Breast epithelium (tissue), 4 donors: ENCODE measurements around the gene HBQ1. TPM values are rescaled to one million over a fixed set of nuclear protein-coding genes. Genes with fewer than 3 reads are reported as not detected.
"Not testable (repeated sequence)": the region's sequence is repeated elsewhere in the genome, so short reads cannot be mapped to it uniquely, and the experiment has no call there.

ENCODE experiments used
- DNase-seq, 2 donors: peaks; one replicate each; pipeline ENCODE4 v3.0.0-alpha.2; 2019; ENCODE audit warnings: low spot score in 2 of 2
- H3K27ac ChIP-seq, 2 donors: fragments of 200-600 bp; sonication (generic) in 1 of 2; one replicate each; pipeline ENCODE4 v1.5.1; 2016 to 2019; ENCODE audit warnings: mild to moderate bottlenecking in 1 of 2
- H3K27me3 ChIP-seq, 2 donors: fragments of 200-600 bp; sonication (generic) in 1 of 2; one replicate each; pipeline versions ENCODE4 v1.5.1 to v1.6.0; 2017 to 2019; ENCODE audit warnings: control low read depth in 1 of 2, mild to moderate bottlenecking in 1 of 2
- H3K36me3 ChIP-seq: fragments of 200-600 bp; one replicate; pipeline ENCODE4 v1.5.1; 2019
- H3K4me1 ChIP-seq, 2 donors: fragments of 200-600 bp; sonication (generic); one replicate each; pipeline ENCODE4 v1.5.1; 2016 to 2019; ENCODE audit warnings: control low read depth in 1 of 2
- H3K4me3 ChIP-seq, 3 donors: fragments of 200-600 bp; sonication (generic); 1 replicate in 2 of 3; 2 replicates in 1 of 3; pipeline ENCODE4 v1.5.1; 2016 to 2019; ENCODE audit warnings: mild to moderate bottlenecking in 3 of 3, moderate library complexity in 2 of 3
- H3K9me3 ChIP-seq, 2 donors: fragments of 200-600 bp; sonication (generic) in 1 of 2; one replicate each; pipeline ENCODE4 v1.5.1; 2016 to 2019; ENCODE audit warnings: control low read depth in 1 of 2
- POLR2A ChIP-seq: fragments of 450-650 bp; IDR thresholded peaks from one replicate; pipeline ENCODE4 v1.6.1; 2016; ENCODE audit warnings: antibody characterized with exemption, mild to moderate bottlenecking, moderate library complexity
- POLR2AphosphoS5 ChIP-seq, 3 donors: sonication (generic); formaldehyde crosslinking; IDR thresholded peaks; one replicate each; pipeline ENCODE4 v1.6.1; 2017; ENCODE audit warnings: antibody characterized with exemption in 3 of 3
- intact Hi-C: fragments of 100-400 bp; cut with DNase I; formaldehyde crosslinking; loops from one replicate; pipeline ENCODE4 v1.15.1; 2023; ENCODE audit warnings: low total_unique reads
- total RNA-seq, 3 donors: library from RNA; depleted of rRNA; stranded (reverse); fragments of >200 nt; gene quantifications; one replicate each; pipeline ENCODE4 v1.1.0, GENCODE V29; 2016
- TF ChIP-seq, protein P1 (sequence below), 3 donors: fragments of 450-650 bp; IDR thresholded peaks; one replicate each; pipeline ENCODE4 v1.5.1; 2016 to 2017; ENCODE audit warnings: antibody characterized with exemption in 3 of 3, mild to moderate bottlenecking in 3 of 3, moderate library complexity in 3 of 3

Gene HBQ1
- total RNA-seq, 3 donors from 2014 or later, result not detected

DNA sequence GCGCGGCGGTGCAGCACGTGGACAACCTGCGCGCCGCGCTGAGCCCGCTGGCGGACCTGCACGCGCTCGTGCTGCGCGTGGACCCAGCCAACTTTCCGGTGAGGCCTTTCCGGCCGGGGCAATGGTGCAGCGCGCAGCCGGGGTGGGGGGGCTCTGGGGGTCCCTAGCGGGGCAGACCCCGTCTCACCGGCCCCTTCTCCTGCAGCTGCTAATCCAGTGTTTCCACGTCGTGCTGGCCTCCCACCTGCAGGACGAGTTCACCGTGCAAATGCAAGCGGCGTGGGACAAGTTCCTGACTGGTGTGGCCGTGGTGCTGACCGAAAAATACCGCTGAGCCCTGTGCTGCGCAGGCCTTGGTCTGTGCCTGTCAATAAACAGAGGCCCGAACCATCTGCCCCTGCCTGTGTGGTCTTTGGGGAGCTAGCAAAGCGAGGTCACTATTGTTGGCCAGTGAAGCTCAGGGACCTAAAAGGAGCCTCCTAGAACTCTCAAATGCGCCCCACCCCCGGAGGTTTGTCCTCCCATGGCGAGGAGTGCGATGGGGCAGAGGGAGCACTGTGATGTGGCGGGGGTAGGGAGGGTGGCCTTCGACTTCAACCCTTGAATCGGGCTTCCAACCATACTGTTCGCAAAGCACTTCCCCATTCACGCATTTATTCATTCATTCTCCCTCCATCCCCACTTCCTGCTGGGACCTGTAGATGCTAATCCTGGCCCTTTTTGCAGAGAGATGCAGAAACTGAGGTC lies 13.7 kb upstream of the HBQ1 start:
- TF ChIP-seq POLR2A (no peak), POLR2AphosphoS5 (IDR thresholded peaks at IDR 0.05) (no peak)
- TF ChIP-seq, protein P1, sequence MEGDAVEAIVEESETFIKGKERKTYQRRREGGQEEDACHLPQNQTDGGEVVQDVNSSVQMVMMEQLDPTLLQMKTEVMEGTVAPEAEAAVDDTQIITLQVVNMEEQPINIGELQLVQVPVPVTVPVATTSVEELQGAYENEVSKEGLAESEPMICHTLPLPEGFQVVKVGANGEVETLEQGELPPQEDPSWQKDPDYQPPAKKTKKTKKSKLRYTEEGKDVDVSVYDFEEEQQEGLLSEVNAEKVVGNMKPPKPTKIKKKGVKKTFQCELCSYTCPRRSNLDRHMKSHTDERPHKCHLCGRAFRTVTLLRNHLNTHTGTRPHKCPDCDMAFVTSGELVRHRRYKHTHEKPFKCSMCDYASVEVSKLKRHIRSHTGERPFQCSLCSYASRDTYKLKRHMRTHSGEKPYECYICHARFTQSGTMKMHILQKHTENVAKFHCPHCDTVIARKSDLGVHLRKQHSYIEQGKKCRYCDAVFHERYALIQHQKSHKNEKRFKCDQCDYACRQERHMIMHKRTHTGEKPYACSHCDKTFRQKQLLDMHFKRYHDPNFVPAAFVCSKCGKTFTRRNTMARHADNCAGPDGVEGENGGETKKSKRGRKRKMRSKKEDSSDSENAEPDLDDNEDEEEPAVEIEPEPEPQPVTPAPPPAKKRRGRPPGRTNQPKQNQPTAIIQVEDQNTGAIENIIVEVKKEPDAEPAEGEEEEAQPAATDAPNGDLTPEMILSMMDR (IDR thresholded peaks at IDR 0.05), result no peak
- peaks cover 22 to 60% of the 10 kb centered on the region in 2 donors for H3K27me3 ChIP-seq

DNA sequence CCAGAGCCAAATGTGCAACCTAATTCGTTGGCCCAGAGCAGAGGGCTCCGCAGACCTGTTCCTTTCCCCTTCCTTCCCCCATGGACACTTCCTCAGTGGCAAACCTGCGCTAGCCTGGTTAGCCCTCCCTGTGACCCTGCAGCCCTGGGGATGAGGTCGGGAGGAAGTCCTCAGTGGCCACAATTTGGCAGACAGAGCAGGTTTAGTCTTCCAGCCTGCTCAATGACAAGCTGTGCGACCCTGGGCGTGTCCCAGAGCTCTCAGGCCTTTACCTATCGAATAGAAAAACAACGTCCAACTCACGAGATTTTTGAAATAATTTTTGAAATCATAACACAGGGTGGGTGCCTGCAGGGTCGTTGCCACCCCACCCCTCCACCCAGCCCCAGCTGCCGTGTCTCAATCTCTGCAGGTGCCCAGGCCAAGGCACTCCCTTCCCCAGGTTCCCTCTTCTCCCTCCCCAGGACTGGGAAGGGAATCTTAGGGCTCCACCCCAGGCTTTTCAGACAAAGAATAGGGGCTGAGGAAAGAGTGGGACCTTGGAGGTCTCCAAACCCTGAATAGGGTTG lies 13.1 kb upstream of the HBQ1 start:
- TF ChIP-seq POLR2AphosphoS5 (IDR thresholded peaks at IDR 0.05) (no peak), POLR2A (no peak)
- TF ChIP-seq, protein P1 (IDR thresholded peaks at IDR 0.05), result no peak
- Histone ChIP-seq H3K9me3 (no peaks in the 10 kb centered on the region), H3K4me3 (no peak overlapping the region), H3K36me3 (no peaks in the 10 kb centered on the region), H3K4me1 (peaks cover 6 to 8% of the 10 kb centered on the region in 2 donors), H3K27me3 (peaks cover 22 to 63% of the 10 kb centered on the region in 2 donors), H3K27ac (no peak overlapping the region)
- intact Hi-C loops, result no loop called here
- no peak for DNase-seq

More for the DNA sequence above, 13.7 kb upstream of the HBQ1 start:
- H3K36me3 ChIP-seq, result no peaks in the 10 kb centered on the region
- H3K9me3 ChIP-seq, result no peaks in the 10 kb centered on the region
- H3K4me1 ChIP-seq, result peaks cover 6 to 8% of the 10 kb centered on the region in 2 donors
- no peak for DNase-seq
- H3K27ac ChIP-seq, result no peak overlapping the region
- H3K4me3 ChIP-seq, result peak overlapping the region in 1 of 3 donors; percentile 64
- intact Hi-C loops, result no loop called here

DNA sequence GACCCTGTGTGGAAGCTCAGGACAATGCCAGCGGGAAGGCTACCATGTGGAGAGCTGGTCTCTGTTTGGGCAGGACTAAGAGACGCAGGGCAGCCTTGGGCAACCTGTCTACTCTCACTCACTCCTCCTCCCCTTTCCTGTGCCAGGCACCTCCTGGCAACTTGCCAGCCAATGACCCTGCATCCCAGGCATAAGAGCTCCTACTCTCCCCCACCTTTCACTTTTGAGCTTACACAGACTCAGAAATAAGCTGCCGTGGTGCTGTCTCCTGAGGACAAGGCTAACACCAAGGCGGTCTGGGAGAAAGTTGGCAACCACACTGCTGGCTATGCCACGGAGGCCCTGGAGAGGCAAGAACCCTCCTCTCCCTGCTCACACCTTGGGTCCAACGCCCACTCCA lies 11.8 kb upstream of the HBQ1 start:
- peaks cover 22 to 66% of the 10 kb centered on the region in 2 donors for H3K27me3 ChIP-seq

DNA sequence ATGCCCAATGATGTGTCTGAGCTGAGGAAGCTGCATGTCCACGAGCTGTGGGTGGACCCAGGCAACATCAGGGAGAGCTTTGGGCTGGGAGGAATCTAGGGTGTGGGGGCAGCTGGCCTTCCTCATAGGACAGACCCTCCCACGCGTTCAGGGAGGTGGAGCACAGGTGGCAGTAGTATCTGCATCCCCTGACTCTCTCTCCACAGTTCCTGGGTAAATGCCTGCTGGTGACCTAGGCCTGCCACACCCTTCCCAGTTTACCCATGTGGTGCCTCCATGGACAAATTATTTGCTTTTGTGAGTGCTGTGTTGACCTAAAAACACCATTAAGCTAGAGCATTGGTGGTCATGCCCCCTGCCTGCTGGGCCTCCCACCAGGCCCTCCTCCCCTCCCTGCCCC lies 11.2 kb upstream of the HBQ1 start:
- H3K4me3 ChIP-seq, result no peak overlapping the region
- intact Hi-C loops, result no loop called here
- no peaks in the 10 kb centered on the region for H3K36me3 ChIP-seq
- DNase-seq, result no peak
- H3K27ac ChIP-seq, result no peak overlapping the region
- peaks cover 22 to 68% of the 10 kb centered on the region in 2 donors for H3K27me3 ChIP-seq
- TF ChIP-seq, protein P1 (IDR thresholded peaks at IDR 0.05), result no peak
- TF ChIP-seq POLR2AphosphoS5 (IDR thresholded peaks at IDR 0.05) (no peak), POLR2A (no peak)
- peaks cover 6 to 8% of the 10 kb centered on the region in 2 donors for H3K4me1 ChIP-seq
- no peaks in the 10 kb centered on the region for H3K9me3 ChIP-seq

More for the DNA sequence above, 11.8 kb upstream of the HBQ1 start:
- H3K36me3 ChIP-seq, result no peaks in the 10 kb centered on the region
- no peak overlapping the region for H3K4me3 ChIP-seq
- H3K27ac ChIP-seq, result no peak overlapping the region
- TF ChIP-seq POLR2AphosphoS5 (IDR thresholded peaks at IDR 0.05) (no peak), POLR2A (no peak)
- TF ChIP-seq, protein P1 (IDR thresholded peaks at IDR 0.05), result no peak
- no peak for DNase-seq
- peaks cover 6 to 8% of the 10 kb centered on the region in 2 donors for H3K4me1 ChIP-seq
- intact Hi-C loops, result no loop called here
- no peaks in the 10 kb centered on the region for H3K9me3 ChIP-seq

DNA sequence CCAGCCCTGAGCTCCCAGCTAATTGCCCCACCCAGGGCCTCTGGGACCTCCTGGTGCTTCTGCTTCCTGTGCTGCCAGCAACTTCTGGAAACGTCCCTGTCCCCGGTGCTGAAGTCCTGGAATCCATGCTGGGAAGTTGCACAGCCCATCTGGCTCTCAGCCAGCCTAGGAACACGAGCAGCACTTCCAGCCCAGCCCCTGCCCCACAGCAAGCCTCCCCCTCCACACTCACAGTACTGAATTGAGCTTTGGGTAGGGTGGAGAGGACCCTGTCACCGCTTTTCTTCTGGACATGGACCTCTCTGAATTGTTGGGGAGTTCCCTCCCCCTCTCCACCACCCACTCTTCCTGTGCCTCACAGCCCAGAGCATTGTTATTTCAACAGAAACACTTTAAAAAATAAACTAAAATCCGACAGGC lies 10.2 kb upstream of the HBQ1 start:
- H3K4me1 ChIP-seq, H3K9me3 ChIP-seq, H3K36me3 ChIP-seq, H3K27ac ChIP-seq, H3K4me3 ChIP-seq, intact Hi-C loops, DNase-seq: not testable (repeated sequence)
- peaks cover 22 to 74% of the 10 kb centered on the region in 2 donors for H3K27me3 ChIP-seq
